Measurements from ENCODE around the gene CDC5L. TPM values are rescaled to one million over a fixed set of nuclear protein-coding genes. Genes with fewer than 3 reads are reported as not detected.
A peak's percentile ranks its signal among the peaks of the same experiment; 100 is the strongest.

The CDC5L gene
- total and polyA plus RNA-seq, 2 experiments from 2014 or later: 17.1 to 20.3 TPM

GRCh38 chr6:44452725-44453124 is 65.2 kb downstream of the CDC5L start:
- no peak for TF ChIP-seq CTCF (IDR thresholded peaks at IDR 0.05; ENCODE audit: low read depth, low read length)
- H3K27ac ChIP-seq: no peak overlapping the region
- H3K36me3 ChIP-seq: no peaks in the 10 kb centered on the region
- H3K4me3 ChIP-seq: no peak overlapping the region
- H3K9me3 ChIP-seq (ENCODE audit: low read depth): no peaks in the 10 kb centered on the region
- H3K4me1 ChIP-seq (ENCODE audit: low read depth): no peaks in the 10 kb centered on the region
- peak in 1 of 2 donors; percentile 53 for DNase-seq (ENCODE audit: low read depth in 1 of 2, low spot score in 1 of 2)
- H3K27me3 ChIP-seq: no peaks in the 10 kb centered on the region

- Histone ChIP-seq H3K36me3 (no peaks in the 10 kb centered on the region), H3K27ac (no peak overlapping the region), H3K27me3 (no peaks in the 10 kb centered on the region), H3K4me3 (no peak overlapping the region), H3K4me1 (ENCODE audit: low read depth) (no peaks in the 10 kb centered on the region), H3K9me3 (ENCODE audit: low read depth) (no peaks in the 10 kb centered on the region)
- no peak for DNase-seq (ENCODE audit: low read depth in 1 of 2, low spot score in 1 of 2)
- TF ChIP-seq CTCF (IDR thresholded peaks at IDR 0.05; ENCODE audit: low read depth, low read length): no peak
Observed at GRCh38 chr6:44453146-44453545, 65.6 kb downstream of the CDC5L start.

- no peak for TF ChIP-seq CTCF (IDR thresholded peaks at IDR 0.05; ENCODE audit: low read depth, low read length)
- H3K4me3 ChIP-seq: no peak overlapping the region
- H3K27ac ChIP-seq: no peak overlapping the region
- H3K4me1 ChIP-seq (ENCODE audit: low read depth): no peaks in the 10 kb centered on the region
- H3K9me3 ChIP-seq (ENCODE audit: low read depth): no peaks in the 10 kb centered on the region
- DNase-seq (ENCODE audit: low read depth in 1 of 2, low spot score in 1 of 2): no peak
- H3K27me3 ChIP-seq: no peaks in the 10 kb centered on the region
- H3K36me3 ChIP-seq: no peaks in the 10 kb centered on the region
Observed at GRCh38 chr6:44454198-44454597, 66.7 kb downstream of the CDC5L start.

- H3K9me3 ChIP-seq (ENCODE audit: low read depth): no peaks in the 10 kb centered on the region
- no peaks in the 10 kb centered on the region for H3K36me3 ChIP-seq
- H3K27me3 ChIP-seq: no peaks in the 10 kb centered on the region
- H3K4me3 ChIP-seq: no peak overlapping the region
- no peaks in the 10 kb centered on the region for H3K4me1 ChIP-seq (ENCODE audit: low read depth)
- peak; percentile 83 for TF ChIP-seq CTCF (IDR thresholded peaks at IDR 0.05; ENCODE audit: low read depth, low read length)
- H3K27ac ChIP-seq: no peak overlapping the region
- DNase-seq (ENCODE audit: low read depth in 1 of 2, low spot score in 1 of 2): peak; percentile 59 to 73
Observed at GRCh38 chr6:44456070-44456965, 68.8 kb downstream of the CDC5L start.

GRCh38 chr6:44456966-44457292 is 69.4 kb downstream of the CDC5L start:
- TF ChIP-seq CTCF (IDR thresholded peaks at IDR 0.05; ENCODE audit: low read depth, low read length): no peak
- Histone ChIP-seq H3K27ac (no peak overlapping the region), H3K4me3 (no peak overlapping the region)

More at GRCh38 chr6:44456966-44457292, 69.4 kb downstream of the CDC5L start:
- Histone ChIP-seq H3K36me3 (no peaks in the 10 kb centered on the region), H3K9me3 (ENCODE audit: low read depth) (no peaks in the 10 kb centered on the region), H3K4me1 (ENCODE audit: low read depth) (no peaks in the 10 kb centered on the region), H3K27me3 (no peaks in the 10 kb centered on the region)
- no peak for DNase-seq (ENCODE audit: low read depth in 1 of 2, low spot score in 1 of 2)

Measured in cardiac muscle cell (in vitro differentiated cells and primary cell).